ENCODE results near the gene ABCG2. TPM values are rescaled to one million over a fixed set of nuclear protein-coding genes. Genes with fewer than 3 reads are reported as not detected.

ABCG2 gene
- total and polyA plus RNA-seq, 2 of the 8 experiments (the other 6 are each of a cell fraction or from before 2014, with no cell fraction given) = 2.4 to 4.6 TPM

DNA sequence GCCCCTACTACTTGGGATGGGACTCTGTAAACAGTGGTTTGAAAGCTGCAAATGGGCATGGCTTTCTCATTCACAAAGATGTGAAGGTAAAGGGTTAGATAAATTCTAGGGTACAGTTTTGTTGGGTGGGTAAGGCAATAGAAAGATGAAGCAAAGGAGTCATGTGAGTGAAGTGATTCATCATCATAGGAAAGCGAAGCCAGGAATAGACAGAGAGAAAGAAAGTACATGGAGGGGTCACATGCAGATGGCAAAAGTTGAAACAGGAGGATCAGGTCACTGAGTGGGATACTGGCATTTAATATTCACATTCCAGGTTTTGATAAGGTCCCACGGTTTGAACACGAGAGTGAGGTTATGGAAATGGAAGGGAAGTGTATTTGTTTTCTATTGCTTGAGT, 8.2 kb upstream of the ABCG2 start:
- H3K14ac ChIP-seq (ENCODE audit: insufficient read length) = no peak overlapping the region
- H3K36me3 ChIP-seq (ENCODE audit: control insufficient read depth in 2 of 4, insufficient read depth in 4 of 4, low read length in 3 of 4) = no peaks in the 10 kb centered on the region
- H3K4ac ChIP-seq (replicated peaks; ENCODE audit: insufficient read length, low read depth, low read length) = no peak overlapping the region
- ChIA-PET POLR2A (ENCODE audit: partially characterized antibody) (no interaction called here), CTCF (ENCODE audit: partially characterized antibody) (no interaction called here)
- H3K56ac ChIP-seq (replicated peaks; ENCODE audit: insufficient read length, low read depth, low read length) = no peak overlapping the region
- no peak overlapping the region for H2BK5ac ChIP-seq (ENCODE audit: low read depth, low read length)
- WGBS, 2 experiments (ENCODE audit: extremely low coverage in 1 of 2, insufficient coverage in 1 of 2, insufficient read length in 1 of 2, insufficient replicate concordance in 2 of 2, low coverage in 1 of 2, low lambda C conversion rate in 2 of 2, missing lambda C conversion rate in 1 of 2) = 93% methylated on average over 3 of the region's 3 CpGs; no CpG with 5 or more reads in 1 of the 2 experiments
- H3K9me3 ChIP-seq (ENCODE audit: insufficient read depth in 2 of 2, low read depth in 1 of 2, low read length in 1 of 2) = no peaks in the 10 kb centered on the region
- H4K20me1 ChIP-seq (replicated peaks in 1 of 2; ENCODE audit: control insufficient read depth in 1 of 2, insufficient read depth in 2 of 2, low read length in 2 of 2) = no peaks in the 10 kb centered on the region
- H3K23ac ChIP-seq (ENCODE audit: insufficient read length) = no peak overlapping the region
- H3K79me2 ChIP-seq (ENCODE audit: control insufficient read depth in 1 of 2, insufficient read depth in 2 of 2, low read length in 2 of 2) = no peaks in the 10 kb centered on the region
- no peaks in the 10 kb centered on the region for H3K79me1 ChIP-seq (ENCODE audit: low read depth, low read length)
- H3K9ac ChIP-seq (replicated peaks in 1 of 4; ENCODE audit: extremely low read depth in 1 of 4, low read depth in 3 of 4, low read length in 3 of 4) = no peak overlapping the region
- no peak overlapping the region for H4K8ac ChIP-seq (ENCODE audit: extremely low read depth, insufficient read depth, low read length)
- no peak overlapping the region for H2BK20ac ChIP-seq (ENCODE audit: low read length)
- H3K4me2 ChIP-seq (ENCODE audit: insufficient read depth in 1 of 2, low read depth in 2 of 2, low read length in 2 of 2) = no peak overlapping the region
- no peak overlapping the region for H2BK15ac ChIP-seq (ENCODE audit: low read length)
- H2BK120ac ChIP-seq (replicated peaks; ENCODE audit: low read depth, low read length) = no peak overlapping the region
- no peak overlapping the region for H4K91ac ChIP-seq (replicated peaks; ENCODE audit: insufficient read length, low read length)
- FAIRE-seq = no peak
- no peaks in the 10 kb centered on the region for H3K27me3 ChIP-seq (replicated peaks in 1 of 4; ENCODE audit: control insufficient read depth in 3 of 4, extremely low read depth in 1 of 4, insufficient read depth in 3 of 4, low read length in 3 of 4)
- no peak overlapping the region for H3K4me3 ChIP-seq (ENCODE audit: extremely low read depth in 1 of 4, insufficient read depth in 2 of 4, low read depth in 3 of 4, low read length in 4 of 4)
- H3K27ac ChIP-seq (ENCODE audit: low read depth, low read length) = no peak overlapping the region
- H2AFZ ChIP-seq (ENCODE audit: low read length) = peak overlapping the region; percentile 37; the same call in 1 of the 2 replicates
- no peak for DNase-seq (ENCODE audit: low read depth in 1 of 2, low spot score in 2 of 2)
- H3K18ac ChIP-seq (ENCODE audit: extremely low read depth, low read length) = no peak overlapping the region
- H3K23me2 ChIP-seq (ENCODE audit: low read depth, low read length) = no peaks in the 10 kb centered on the region; the same call in 1 of the 2 replicates
- no peak overlapping the region for H2BK12ac ChIP-seq (ENCODE audit: low read depth, low read length)
- H2AK5ac ChIP-seq (ENCODE audit: low read depth, low read length) = no peak overlapping the region
- H3K4me1 ChIP-seq (replicated peaks in 1 of 4; ENCODE audit: control insufficient read depth in 3 of 4, insufficient read depth in 4 of 4, low read length in 3 of 4) = peaks cover 0 to 6% (median 4%) of the 10 kb centered on the region in 4 experiments; a peak in 6 of 7 replicates
- TF ChIP-seq KDM4A (IDR thresholded peaks at IDR 0.05; ENCODE audit: low read depth, low read length, severe bottlenecking) (no peak), SAP30 (IDR thresholded peaks at IDR 0.05; ENCODE audit: insufficient read depth, insufficient replicate concordance, low read length) (no peak), RFX5 (IDR thresholded peaks at IDR 0.05; ENCODE audit: borderline replicate concordance, low read depth, low read length) (no peak), RNF2 (IDR thresholded peaks at IDR 0.05; ENCODE audit: borderline replicate concordance, low read depth, low read length, missing control alignments, poor library complexity, severe bottlenecking) (no peak), USF2 (IDR thresholded peaks at IDR 0.05; ENCODE audit: low read length) (no peak)
- no peak overlapping the region for H4K5ac ChIP-seq (ENCODE audit: insufficient read length, low read depth, low read length)
